WTC11 (cell line): ENCODE measurements around the gene ATP13A4. TPM values are rescaled to one million over a fixed set of nuclear protein-coding genes. Genes with fewer than 3 reads are reported as not detected.

Experiments used
- ATAC-seq: fragments of 200-7000 bp; cut with Tn5 transposase; 2 replicates; pipeline ENCODE4 v1.10.0; 2021; ENCODE audit warnings: mild to moderate bottlenecking, moderate library complexity
- CTCF ChIA-PET: fragments of 300-600 bp; sonication (Branson Sonifier 250); formaldehyde crosslinking; loops from one replicate; lab custom pipeline; 2021; ENCODE audit warnings: antibody characterized with exemption; lab: Charles Lee
- POLR2A ChIA-PET: fragments of 350-600 bp; sonication (Branson Sonifier 250); formaldehyde crosslinking; loops from one replicate; lab custom pipeline; 2021; ENCODE audit warnings: antibody characterized with exemption; lab: Charles Lee
- DNase-seq: peaks from one replicate; pipeline ENCODE4 v3.0.0; 2021; ENCODE audit warnings: low spot score
- H3K27ac Mint-ChIP-seq: 2 replicates; pipeline ENCODE4 v1.8.0; 2021; ENCODE audit warnings: mixed read lengths
- H3K27me3 Mint-ChIP-seq: 2 replicates; pipeline ENCODE4 v1.8.0; 2021; ENCODE audit warnings: low read depth, mild to moderate bottlenecking, moderate library complexity, mixed read lengths
- H3K36me3 Mint-ChIP-seq: 2 replicates; pipeline ENCODE4 v1.8.0; 2021; ENCODE audit warnings: mixed read lengths
- H3K4me1 Mint-ChIP-seq: 2 replicates; pipeline ENCODE4 v1.8.0; 2022; ENCODE audit warnings: mixed read lengths
- H3K4me3 Mint-ChIP-seq: 2 replicates; pipeline ENCODE4 v1.8.0; 2021; ENCODE audit warnings: mild to moderate bottlenecking, moderate library complexity, mixed read lengths
- H3K9me3 Mint-ChIP-seq: 2 replicates; pipeline ENCODE4 v1.8.0; 2021; ENCODE audit warnings: mixed read lengths
- AFF4 ChIP-seq: sonication (generic); formaldehyde crosslinking; IDR thresholded peaks from 2 replicates; pipeline ENCODE4 v1.8.1; 2023; ENCODE audit warnings: mild to moderate bottlenecking, missing genetic modification reagents, borderline replicate concordance
- CBFB ChIP-seq: sonication (generic); formaldehyde crosslinking; IDR thresholded peaks from 2 replicates; pipeline ENCODE4 v1.8.1; 2022; ENCODE audit warnings: mild to moderate bottlenecking, low read depth, missing genetic modification reagents
- CDX4 ChIP-seq: fragments of 250-450 bp; sonication (Bioruptor Pico); IDR thresholded peaks from 2 replicates; pipeline ENCODE4 v1.9.0; 2021; ENCODE audit warnings: moderate library complexity, mild to moderate bottlenecking, inconsistent platforms, borderline replicate concordance
- ELF4 ChIP-seq: sonication (generic); formaldehyde crosslinking; IDR thresholded peaks from 2 replicates; pipeline ENCODE4 v1.8.1; 2022; ENCODE audit warnings: low read depth, mild to moderate bottlenecking, moderate library complexity, missing genetic modification reagents
- EMX1 ChIP-seq: fragments of 250-450 bp; sonication (Bioruptor Pico); IDR thresholded peaks from 2 replicates; pipeline ENCODE4 v1.8.0; 2021; ENCODE audit warnings: mild to moderate bottlenecking
- FOXJ3 ChIP-seq: sonication (generic); formaldehyde crosslinking; IDR thresholded peaks from 2 replicates; pipeline ENCODE4 v1.9.0; 2021; ENCODE audit warnings: missing genetic modification reagents, mild to moderate bottlenecking, borderline replicate concordance
- FOXP4 ChIP-seq: sonication (generic); formaldehyde crosslinking; IDR thresholded peaks from 2 replicates; pipeline ENCODE4 v1.8.0; 2022; ENCODE audit warnings: mild to moderate bottlenecking, missing genetic modification reagents
- GRHL2 ChIP-seq: fragments of 250-450 bp; sonication (Bioruptor Pico); IDR thresholded peaks from 2 replicates; pipeline ENCODE4 v1.8.0; 2022; ENCODE audit warnings: mild to moderate bottlenecking, moderate library complexity; ENCODE audit not compliant: insufficient replicate concordance, severe bottlenecking
- HMGXB4 ChIP-seq: sonication (generic); formaldehyde crosslinking; IDR thresholded peaks from 2 replicates; pipeline ENCODE4 v1.8.1; 2023; ENCODE audit warnings: mild to moderate bottlenecking, moderate library complexity, missing genetic modification reagents
- MXD4 ChIP-seq: fragments of 250-450 bp; sonication (Bioruptor Pico); IDR thresholded peaks from 2 replicates; pipeline ENCODE4 v1.8.0; 2021; ENCODE audit warnings: mild to moderate bottlenecking, moderate library complexity, borderline replicate concordance
- MYBL2 ChIP-seq: sonication (generic); formaldehyde crosslinking; IDR thresholded peaks from 2 replicates; pipeline ENCODE4 v1.8.1; 2023; ENCODE audit warnings: mild to moderate bottlenecking, moderate library complexity, missing genetic modification reagents
- NR1H2 ChIP-seq: sonication (generic); formaldehyde crosslinking; IDR thresholded peaks from 2 replicates; pipeline ENCODE4 v1.9.0; 2021; ENCODE audit warnings: mild to moderate bottlenecking, moderate library complexity, missing genetic modification reagents
- NR3C1 ChIP-seq: sonication (generic); formaldehyde crosslinking; conservative IDR thresholded peaks from 2 replicates; pipeline ENCODE4 v1.8.1; 2023; ENCODE audit warnings: low read depth, mild to moderate bottlenecking, missing genetic modification reagents
- SMAD4 ChIP-seq: sonication (generic); formaldehyde crosslinking; IDR thresholded peaks from 2 replicates; pipeline ENCODE4 v1.8.0; 2022; ENCODE audit warnings: mild to moderate bottlenecking, missing genetic modification reagents
- USF2 ChIP-seq: sonication (generic); formaldehyde crosslinking; IDR thresholded peaks from 2 replicates; pipeline ENCODE4 v1.8.1; 2023; ENCODE audit warnings: mild to moderate bottlenecking, missing genetic modification reagents, moderate library complexity
- ZBTB21 ChIP-seq: sonication (generic); formaldehyde crosslinking; IDR thresholded peaks from 2 replicates; pipeline ENCODE4 v1.8.1; 2023; ENCODE audit warnings: mild to moderate bottlenecking, missing genetic modification reagents, borderline replicate concordance
- ZNF121 ChIP-seq: sonication (generic); formaldehyde crosslinking; IDR thresholded peaks from 2 replicates; pipeline ENCODE4 v1.8.0; 2023; ENCODE audit warnings: missing genetic modification reagents
- ZNF263 ChIP-seq: sonication (generic); formaldehyde crosslinking; IDR thresholded peaks from 2 replicates; pipeline ENCODE4 v1.8.1; 2022; ENCODE audit warnings: low read depth, mild to moderate bottlenecking, moderate library complexity, missing genetic modification reagents
- ZNF317 ChIP-seq: sonication (generic); formaldehyde crosslinking; IDR thresholded peaks from 2 replicates; pipeline ENCODE4 v1.8.1; 2023; ENCODE audit warnings: low read depth, mild to moderate bottlenecking, moderate library complexity, missing genetic modification reagents, borderline replicate concordance
- ZNF425 ChIP-seq: fragments of 250-450 bp; sonication (Bioruptor Pico); conservative IDR thresholded peaks from 2 replicates; pipeline ENCODE4 v1.9.0; 2021; ENCODE audit warnings: mild to moderate bottlenecking
- ZNF512 ChIP-seq: sonication (generic); formaldehyde crosslinking; IDR thresholded peaks from 2 replicates; pipeline ENCODE4 v1.8.1; 2022; ENCODE audit warnings: missing genetic modification reagents, borderline replicate concordance
- total RNA-seq: library from RNA; stranded (reverse); gene quantifications from 3 replicates; pipeline ENCODE4 v1.2.3, GENCODE V29; 2021

Gene ATP13A4
- total RNA-seq, 1 experiment from 2014 or later = 0.20 TPM

GRCh38 chr3:193474446-193474845 lies 80.2 kb downstream of the ATP13A4 start:
- no peaks in the 10 kb centered on the region for H3K27me3 Mint-ChIP-seq
- H3K27ac Mint-ChIP-seq = no peak overlapping the region

GRCh38 chr3:193470710-193471109 lies 84.0 kb downstream of the ATP13A4 start:
- Mint-ChIP-seq H3K4me3 (no peak overlapping the region), H3K27me3 (no peaks in the 10 kb centered on the region; the same call in 1 of the 2 replicates), H3K36me3 (no peaks in the 10 kb centered on the region), H3K9me3 (peaks cover 4% of the 10 kb centered on the region), H3K4me1 (no peaks in the 10 kb centered on the region), H3K27ac (no peak overlapping the region)
- ChIA-PET CTCF (no interaction called here), POLR2A (no interaction called here)
- DNase-seq (no peak), ATAC-seq (no peak)
- TF ChIP-seq ZNF425 (CRISPR knock-in tag) = no peak
- TF ChIP-seq AFF4 (CRISPR knock-in tag) = no peak
- no peak for TF ChIP-seq ELF4 (CRISPR knock-in tag)
- no peak for TF ChIP-seq ZNF121 (CRISPR knock-in tag)
- TF ChIP-seq HMGXB4 (CRISPR knock-in tag) = no peak
- no peak for TF ChIP-seq ZBTB21 (CRISPR knock-in tag)
- no peak for TF ChIP-seq EMX1 (CRISPR knock-in tag)
- no peak for TF ChIP-seq SMAD4 (CRISPR knock-in tag)
- no peak for TF ChIP-seq MYBL2 (CRISPR knock-in tag)

More at GRCh38 chr3:193474446-193474845, 80.2 kb downstream of the ATP13A4 start:
- CTCF ChIA-PET = no interaction called here
- POLR2A ChIA-PET = interaction anchor here (0.6 kb wide), 1 partner anchor 635 kb away, joined by 3 read pairs; no protein-coding TSS in a partner anchor
- peaks cover 4% of the 10 kb centered on the region for H3K9me3 Mint-ChIP-seq
- no peak for DNase-seq
- no peak overlapping the region for H3K4me3 Mint-ChIP-seq
- no peaks in the 10 kb centered on the region for H3K4me1 Mint-ChIP-seq
- no peaks in the 10 kb centered on the region for H3K36me3 Mint-ChIP-seq
- no peak for TF ChIP-seq USF2 (CRISPR knock-in tag)
- TF ChIP-seq MXD4 = no peak
- TF ChIP-seq GRHL2 (CRISPR knock-in tag) = no peak
- TF ChIP-seq ZNF263 (CRISPR knock-in tag) = no peak
- TF ChIP-seq ZNF512 = no peak
- no peak for TF ChIP-seq ZNF317 (CRISPR knock-in tag)
- no peak for TF ChIP-seq CDX4 (CRISPR knock-in tag)
- TF ChIP-seq FOXJ3 (CRISPR knock-in tag) = no peak
- TF ChIP-seq FOXP4 (CRISPR knock-in tag) = no peak
- no peak for TF ChIP-seq CBFB
- TF ChIP-seq NR1H2 (CRISPR knock-in tag) = no peak
- TF ChIP-seq NR3C1 (CRISPR knock-in tag) = no peak
- ATAC-seq = no peak
